HL-60 (cell line): ENCODE measurements around the gene S100A6.
"Not testable (repeated sequence)": the region's sequence is repeated elsewhere in the genome, so short reads cannot be mapped to it uniquely, and the experiment has no call there.

Source experiments
- DNase-seq, 2 experiments: peaks; one replicate each; pipeline ENCODE4 v3.0.0-alpha.2; 2010 to 2020; ENCODE audit warnings: low read depth in 1 of 2, low spot score in 1 of 2
- H3K27ac ChIP-seq: fragments of 250-450 bp; sonication (Bioruptor Pico); replicated peaks from 2 replicates; pipeline ENCODE4 v1.5.1; 2020; ENCODE audit warnings: mild to moderate bottlenecking, moderate library complexity
- H3K27me3 ChIP-seq: fragments of 250-450 bp; sonication (Bioruptor Pico); 2 replicates; pipeline ENCODE4 v1.5.1; 2021; ENCODE audit warnings: mild to moderate bottlenecking, moderate library complexity; ENCODE audit not compliant: insufficient read depth, poor library complexity, severe bottlenecking
- H3K4me3 ChIP-seq: replicated peaks from 2 replicates; pipeline ENCODE4 v1.5.1; 2011; ENCODE audit warnings: mild to moderate bottlenecking, control low read depth, low read length; ENCODE audit not compliant: insufficient read depth
- CTCF ChIP-seq: IDR thresholded peaks from one replicate; pipeline ENCODE4 v1.5.1; 2011; ENCODE audit warnings: low read length, control low read depth, inconsistent platforms; ENCODE audit not compliant: insufficient read depth
- GABPA ChIP-seq: IDR thresholded peaks from 2 replicates; pipeline ENCODE4 v1.6.1; 2012; ENCODE audit warnings: low read depth
- POLR2AphosphoS5 ChIP-seq: IDR thresholded peaks from 2 replicates; pipeline ENCODE4 v1.6.1; 2012; ENCODE audit warnings: low read depth
- REST ChIP-seq: IDR thresholded peaks from 2 replicates; pipeline ENCODE4 v1.6.1; 2012; ENCODE audit warnings: low read depth; ENCODE audit not compliant: insufficient replicate concordance
- SPI1 ChIP-seq: IDR thresholded peaks from 2 replicates; pipeline ENCODE4 v1.6.1; 2012; ENCODE audit warnings: low read depth, mild to moderate bottlenecking, borderline replicate concordance

The S100A6 gene

GRCh38 chr1:153577138-153577537 lies 41.3 kb upstream of the S100A6 start:
- TF ChIP-seq POLR2AphosphoS5 (no peak), REST (no peak), CTCF (no peak), GABPA (no peak), SPI1 (no peak)
- no peak for DNase-seq
- H3K27me3 ChIP-seq, result peaks cover 9% of the 10 kb centered on the region
- no peak overlapping the region for H3K27ac ChIP-seq
- no peak overlapping the region for H3K4me3 ChIP-seq

- not testable (repeated sequence) for H3K4me3 ChIP-seq, H3K27me3 ChIP-seq, DNase-seq, H3K27ac ChIP-seq
Measured at GRCh38 chr1:153575497-153575896, 39.7 kb upstream of the S100A6 start.

GRCh38 chr1:153575081-153575491 lies 39.3 kb upstream of the S100A6 start:
- not testable (repeated sequence) for H3K4me3 ChIP-seq, DNase-seq, H3K27ac ChIP-seq, H3K27me3 ChIP-seq

- H3K27ac ChIP-seq, result no peak overlapping the region
- TF ChIP-seq POLR2AphosphoS5, result no peak
- TF ChIP-seq SPI1, result no peak
- H3K4me3 ChIP-seq, result no peak overlapping the region
- DNase-seq, result peak in 1 of 2 experiments; percentile 45
- peaks cover 8% of the 10 kb centered on the region for H3K27me3 ChIP-seq
Measured at GRCh38 chr1:153573351-153573750, 37.6 kb upstream of the S100A6 start.

GRCh38 chr1:153572569-153573015 lies 36.8 kb upstream of the S100A6 start:
- peak in 1 of 2 experiments; percentile 80 for DNase-seq
- Histone ChIP-seq H3K27ac (peak overlapping the region; percentile 7; the same call in 1 of the 2 replicates), H3K27me3 (peaks cover under 1% of the 10 kb centered on the region), H3K4me3 (no peak overlapping the region)
- no peak for TF ChIP-seq POLR2AphosphoS5
- peak; percentile 79 for TF ChIP-seq CTCF

GRCh38 chr1:153571706-153572105 lies 35.9 kb upstream of the S100A6 start:
- Histone ChIP-seq H3K4me3 (no peak overlapping the region), H3K27me3 (no peaks in the 10 kb centered on the region), H3K27ac (no peak overlapping the region)
- TF ChIP-seq CTCF (no peak), GABPA (no peak)
- no peak for DNase-seq
